ENCODE results near the gene GUK1.
A peak's percentile ranks its signal among the peaks of the same experiment; 100 is the strongest.

Gene GUK1

GRCh38 chr1:228177721-228178710, 37.9 kb downstream of the GUK1 start:
- Histone ChIP-seq H3K4ac (ENCODE audit: low read length) (no peak overlapping the region), H3K27ac (replicated peaks; ENCODE audit: low read length) (no peak overlapping the region), H3K4me2 (ENCODE audit: insufficient read depth, low read length, poor library complexity, severe bottlenecking) (no peak overlapping the region), H3K27me3 (ENCODE audit: control insufficient read depth in 3 of 3, insufficient read depth in 3 of 3, low read depth in 1 of 3, low read length in 3 of 3) (no peaks in the 10 kb centered on the region), H2BK120ac (ENCODE audit: low read depth, low read length) (no peak overlapping the region), H2BK5ac (ENCODE audit: low read length) (no peak overlapping the region), H4K8ac (ENCODE audit: low read depth, low read length) (no peak overlapping the region), H2AK5ac (ENCODE audit: low read depth, low read length) (no peak overlapping the region), H3K36me3 (replicated peaks in 1 of 2; ENCODE audit: control insufficient read depth in 2 of 2, insufficient read depth in 2 of 2, low read length in 2 of 2) (peaks cover 2 to 25% of the 10 kb centered on the region in 2 donors), H3K4me1 (ENCODE audit: control insufficient read depth in 2 of 2, insufficient read depth in 1 of 2, low read depth in 1 of 2, low read length in 2 of 2) (no peaks in the 10 kb centered on the region), H3K79me1 (ENCODE audit: low read depth, low read length) (peaks cover 14% of the 10 kb centered on the region), H2AFZ (ENCODE audit: low read length) (no peak overlapping the region), H3K9me3 (replicated peaks in 1 of 2; ENCODE audit: control insufficient read depth in 2 of 2, insufficient read depth in 1 of 2, low read depth in 1 of 2, low read length in 2 of 2) (no peaks in the 10 kb centered on the region), H2BK12ac (ENCODE audit: low read length) (no peak overlapping the region), H3K18ac (ENCODE audit: low read length) (no peak overlapping the region), H2BK15ac (ENCODE audit: low read length) (no peak overlapping the region), H3K23ac (ENCODE audit: low read depth, low read length, poor library complexity) (no peak overlapping the region), H3K4me3 (ENCODE audit: low read length in 2 of 2) (no peak overlapping the region), H4K91ac (ENCODE audit: low read depth, low read length, poor library complexity) (no peak overlapping the region), H3K9ac (ENCODE audit: low read depth, low read length, poor library complexity) (no peak overlapping the region), H3K14ac (ENCODE audit: low read length) (peak overlapping the region; percentile 38)
- no CpG with 5 or more reads among the region's 12 CpGs for WGBS, 2 donors (ENCODE audit: extremely low coverage in 2 of 2, insufficient read length in 2 of 2, insufficient replicate concordance in 1 of 2)
- DNase-seq (ENCODE audit: low spot score): no peak

- H2AFZ ChIP-seq (ENCODE audit: low read length): no peak overlapping the region
These were observed 38.9 kb downstream of the GUK1 start for GRCh38 chr1:228178737-228179684.

GRCh38 chr1:228180271-228180958, 40.3 kb downstream of the GUK1 start:
- no peak overlapping the region for H4K8ac ChIP-seq (ENCODE audit: low read depth, low read length)
- no peak overlapping the region for H3K18ac ChIP-seq (ENCODE audit: low read length)
- no peak overlapping the region for H3K4me3 ChIP-seq (ENCODE audit: low read length in 2 of 2)
- DNase-seq (ENCODE audit: low spot score): no peak
- H3K27ac ChIP-seq (replicated peaks; ENCODE audit: low read length): no peak overlapping the region
- no peak overlapping the region for H2AFZ ChIP-seq (ENCODE audit: low read length)
- no peak overlapping the region for H3K4me2 ChIP-seq (ENCODE audit: insufficient read depth, low read length, poor library complexity, severe bottlenecking)
- H3K79me1 ChIP-seq (ENCODE audit: low read depth, low read length): peaks cover 4% of the 10 kb centered on the region
- peaks cover 0 to 1% of the 10 kb centered on the region in 2 donors for H3K4me1 ChIP-seq (ENCODE audit: control insufficient read depth in 2 of 2, insufficient read depth in 1 of 2, low read depth in 1 of 2, low read length in 2 of 2)
- peaks cover under 1 to 16% of the 10 kb centered on the region in 2 donors for H3K36me3 ChIP-seq (replicated peaks in 1 of 2; ENCODE audit: control insufficient read depth in 2 of 2, insufficient read depth in 2 of 2, low read length in 2 of 2)
- H3K9ac ChIP-seq (ENCODE audit: low read depth, low read length, poor library complexity): no peak overlapping the region
- no peak overlapping the region for H3K4ac ChIP-seq (ENCODE audit: low read length)
- H2BK15ac ChIP-seq (ENCODE audit: low read length): no peak overlapping the region
- no peak overlapping the region for H3K14ac ChIP-seq (ENCODE audit: low read length)
- no peak overlapping the region for H2BK120ac ChIP-seq (ENCODE audit: low read depth, low read length)
- H2BK12ac ChIP-seq (ENCODE audit: low read length): no peak overlapping the region
- WGBS, 2 donors (ENCODE audit: extremely low coverage in 2 of 2, insufficient read length in 2 of 2, insufficient replicate concordance in 1 of 2): no CpG with 5 or more reads among the region's 4 CpGs
- no peak overlapping the region for H4K91ac ChIP-seq (ENCODE audit: low read depth, low read length, poor library complexity)
- H3K9me3 ChIP-seq (replicated peaks in 1 of 2; ENCODE audit: control insufficient read depth in 2 of 2, insufficient read depth in 1 of 2, low read depth in 1 of 2, low read length in 2 of 2): no peaks in the 10 kb centered on the region
- H2BK5ac ChIP-seq (ENCODE audit: low read length): no peak overlapping the region
- H3K27me3 ChIP-seq (ENCODE audit: control insufficient read depth in 3 of 3, insufficient read depth in 3 of 3, low read depth in 1 of 3, low read length in 3 of 3): no peaks in the 10 kb centered on the region
- H3K23ac ChIP-seq (ENCODE audit: low read depth, low read length, poor library complexity): no peak overlapping the region
- H2AK5ac ChIP-seq (ENCODE audit: low read depth, low read length): no peak overlapping the region

More at GRCh38 chr1:228178737-228179684, 38.9 kb downstream of the GUK1 start:
- H3K18ac ChIP-seq (ENCODE audit: low read length): no peak overlapping the region
- H2AK5ac ChIP-seq (ENCODE audit: low read depth, low read length): no peak overlapping the region
- peaks cover 11% of the 10 kb centered on the region for H3K79me1 ChIP-seq (ENCODE audit: low read depth, low read length)
- H3K36me3 ChIP-seq (replicated peaks in 1 of 2; ENCODE audit: control insufficient read depth in 2 of 2, insufficient read depth in 2 of 2, low read length in 2 of 2): peaks cover 2 to 25% of the 10 kb centered on the region in 2 donors
- H3K4me3 ChIP-seq (ENCODE audit: low read length in 2 of 2): no peak overlapping the region
- no CpG with 5 or more reads among the region's 12 CpGs for WGBS, 2 donors (ENCODE audit: extremely low coverage in 2 of 2, insufficient read length in 2 of 2, insufficient replicate concordance in 1 of 2)
- H3K4me1 ChIP-seq (ENCODE audit: control insufficient read depth in 2 of 2, insufficient read depth in 1 of 2, low read depth in 1 of 2, low read length in 2 of 2): peaks cover 0 to 1% of the 10 kb centered on the region in 2 donors
- H3K4me2 ChIP-seq (ENCODE audit: insufficient read depth, low read length, poor library complexity, severe bottlenecking): no peak overlapping the region
- no peak overlapping the region for H3K9ac ChIP-seq (ENCODE audit: low read depth, low read length, poor library complexity)
- H4K91ac ChIP-seq (ENCODE audit: low read depth, low read length, poor library complexity): no peak overlapping the region
- H3K14ac ChIP-seq (ENCODE audit: low read length): no peak overlapping the region
- no peak overlapping the region for H2BK120ac ChIP-seq (ENCODE audit: low read depth, low read length)
- H3K9me3 ChIP-seq (replicated peaks in 1 of 2; ENCODE audit: control insufficient read depth in 2 of 2, insufficient read depth in 1 of 2, low read depth in 1 of 2, low read length in 2 of 2): no peaks in the 10 kb centered on the region
- no peak overlapping the region for H2BK15ac ChIP-seq (ENCODE audit: low read length)
- no peak overlapping the region for H2BK12ac ChIP-seq (ENCODE audit: low read length)
- no peak for DNase-seq (ENCODE audit: low spot score)
- no peak overlapping the region for H4K8ac ChIP-seq (ENCODE audit: low read depth, low read length)
- H2BK5ac ChIP-seq (ENCODE audit: low read length): no peak overlapping the region
- no peak overlapping the region for H3K23ac ChIP-seq (ENCODE audit: low read depth, low read length, poor library complexity)
- H3K27ac ChIP-seq (replicated peaks; ENCODE audit: low read length): no peak overlapping the region
- no peak overlapping the region for H3K4ac ChIP-seq (ENCODE audit: low read length)
- no peaks in the 10 kb centered on the region for H3K27me3 ChIP-seq (ENCODE audit: control insufficient read depth in 3 of 3, insufficient read depth in 3 of 3, low read depth in 1 of 3, low read length in 3 of 3)
